Left lobe of liver (tissue), 2 donors: ENCODE data around the gene UBE4B. TPM values are rescaled to one million over a fixed set of nuclear protein-coding genes. Genes with fewer than 3 reads are reported as not detected.

Source experiments
- ATAC-seq: fragments of 200-7000 bp; cut with Tn5 transposase; one replicate; pipeline ENCODE4 v1.9.1; 2020; ENCODE audit warnings: mild to moderate bottlenecking, moderate library complexity
- DNase-seq: peaks from one replicate; pipeline ENCODE4 v3.0.0-alpha.2; 2020; ENCODE audit warnings: low spot score
- total RNA-seq: library from RNA; stranded (reverse); gene quantifications from one replicate; pipeline ENCODE4 v1.2.1, GENCODE V29; 2021
- donor health status: DM: no; HTN: no; CAD: no; lungs with moderate emphysema.
- donor health status: DM: no; HTN: yes; CAD: no.

Gene UBE4B
- total RNA-seq, 1 donor from 2014 or later: 21.6 TPM

GRCh38 chr1:10108948-10109708 is 76.4 kb downstream of the UBE4B start:
- ATAC-seq: no peak
- DNase-seq: peak; percentile 36

GRCh38 chr1:10113501-10113900 is 80.7 kb downstream of the UBE4B start:
- ATAC-seq (no peak), DNase-seq (no peak)

GRCh38 chr1:10114746-10115145 is 82.0 kb downstream of the UBE4B start:
- DNase-seq (no peak), ATAC-seq (no peak)

- ATAC-seq (no peak), DNase-seq (no peak)
Measured at GRCh38 chr1:10117132-10117531, 84.4 kb downstream of the UBE4B start.

GRCh38 chr1:10117865-10118264 is 85.1 kb downstream of the UBE4B start:
- no peak for DNase-seq
- ATAC-seq: no peak

GRCh38 chr1:10121688-10122087 is 88.9 kb downstream of the UBE4B start:
- ATAC-seq (no peak), DNase-seq (no peak)

GRCh38 chr1:10122926-10123325 is 90.2 kb downstream of the UBE4B start:
- DNase-seq: no peak
- no peak for ATAC-seq

GRCh38 chr1:10128101-10128765 is 95.5 kb downstream of the UBE4B start:
- ATAC-seq (no peak), DNase-seq (no peak)

GRCh38 chr1:10132316-10132715 is 99.6 kb downstream of the UBE4B start:
- DNase-seq: no peak
- no peak for ATAC-seq

- DNase-seq: no peak
- no peak for ATAC-seq
Measured at GRCh38 chr1:10132852-10133251, 100.1 kb downstream of the UBE4B start.

- ATAC-seq (no peak), DNase-seq (no peak)
Measured at GRCh38 chr1:10140981-10141380, 108.2 kb downstream of the UBE4B start.

- ATAC-seq (no peak), DNase-seq (no peak)
Measured at GRCh38 chr1:10143961-10144485, 111.3 kb downstream of the UBE4B start.

GRCh38 chr1:10146391-10146790 is 113.6 kb downstream of the UBE4B start:
- ATAC-seq (no peak), DNase-seq (no peak)

- DNase-seq (no peak), ATAC-seq (no peak)
Measured at GRCh38 chr1:10149231-10149630, 116.5 kb downstream of the UBE4B start.

- peak; percentile 90 for ATAC-seq
- DNase-seq: peak; percentile 68
Measured at GRCh38 chr1:10152709-10153284, 120.0 kb downstream of the UBE4B start.

- ATAC-seq (no peak), DNase-seq (no peak)
Measured at GRCh38 chr1:10155087-10155712, 122.4 kb downstream of the UBE4B start.

GRCh38 chr1:10160173-10160572 is 127.4 kb downstream of the UBE4B start:
- DNase-seq: no peak
- ATAC-seq: no peak

GRCh38 chr1:10160907-10161490 is 128.2 kb downstream of the UBE4B start:
- DNase-seq: no peak
- ATAC-seq: no peak

GRCh38 chr1:10161541-10162290 is 129.0 kb downstream of the UBE4B start:
- no peak for ATAC-seq
- DNase-seq: no peak

- no peak for ATAC-seq
- DNase-seq: no peak
Measured at GRCh38 chr1:10168912-10169514, 136.3 kb downstream of the UBE4B start.
